Measurements from ENCODE around the gene FNDC8.
"Not testable (repeated sequence)": the region's sequence is repeated elsewhere in the genome, so short reads cannot be mapped to it uniquely, and the experiment has no call there.

FNDC8 gene

GRCh38 chr17:35121315-35121714 lies at the start of gene FNDC8:
TSS of gene FNDC8 (plus strand) at chr17:35121615. CDS start at chr17:35121694, 79 bp downstream.
- no peak for DNase-seq (ENCODE audit: low spot score)

GRCh38 chr17:35073183-35073790 lies 48.1 kb upstream of the FNDC8 start:
- no peak for DNase-seq (ENCODE audit: low spot score)

GRCh38 chr17:35073991-35074627 lies 47.3 kb upstream of the FNDC8 start:
- DNase-seq (ENCODE audit: low spot score) = no peak

GRCh38 chr17:35074711-35075707 lies 46.4 kb upstream of the FNDC8 start:
- DNase-seq (ENCODE audit: low spot score) = no peak

GRCh38 chr17:35076874-35077273 lies 44.5 kb upstream of the FNDC8 start:
- no peak for DNase-seq (ENCODE audit: low spot score)

GRCh38 chr17:35079547-35080423 lies 41.6 kb upstream of the FNDC8 start:
- DNase-seq (ENCODE audit: low spot score) = no peak

GRCh38 chr17:35080536-35080935 lies 40.9 kb upstream of the FNDC8 start:
- DNase-seq (ENCODE audit: low spot score) = no peak

GRCh38 chr17:35081638-35082037 lies 39.8 kb upstream of the FNDC8 start:
- no peak for DNase-seq (ENCODE audit: low spot score)

- peak; percentile 64 for DNase-seq (ENCODE audit: low spot score)
Observed at GRCh38 chr17:35082073-35082657, 39.2 kb upstream of the FNDC8 start.

GRCh38 chr17:35083071-35083470 lies 38.3 kb upstream of the FNDC8 start:
- no peak for DNase-seq (ENCODE audit: low spot score)

- peak; percentile 24 for DNase-seq (ENCODE audit: low spot score)
Observed at GRCh38 chr17:35084987-35085386, 36.4 kb upstream of the FNDC8 start.

GRCh38 chr17:35086164-35086563 lies 35.3 kb upstream of the FNDC8 start:
- no peak for DNase-seq (ENCODE audit: low spot score)

- DNase-seq (ENCODE audit: low spot score) = no peak
Observed at GRCh38 chr17:35086931-35087573, 34.4 kb upstream of the FNDC8 start.

- DNase-seq (ENCODE audit: low spot score) = peak; percentile 28
Observed at GRCh38 chr17:35087731-35088355, 33.6 kb upstream of the FNDC8 start.

- peak; percentile 58 for DNase-seq (ENCODE audit: low spot score)
Observed at GRCh38 chr17:35088356-35088880, 33.0 kb upstream of the FNDC8 start.

GRCh38 chr17:35088881-35089585 lies 32.4 kb upstream of the FNDC8 start:
- DNase-seq (ENCODE audit: low spot score) = peak; percentile 97

GRCh38 chr17:35089586-35090296 lies 31.7 kb upstream of the FNDC8 start:
- peak; percentile 39 for DNase-seq (ENCODE audit: low spot score)

GRCh38 chr17:35090707-35091106 lies 30.7 kb upstream of the FNDC8 start:
- DNase-seq (ENCODE audit: low spot score) = not testable (repeated sequence)

GRCh38 chr17:35094902-35095301 lies 26.5 kb upstream of the FNDC8 start:
- peak; percentile 82 for DNase-seq (ENCODE audit: low spot score)
